OCI-LY7 (cell line): ENCODE data around the gene TIGIT. TPM values are rescaled to one million over a fixed set of nuclear protein-coding genes. Genes with fewer than 3 reads are reported as not detected.

Source experiments
- BruUV-seq: library from RNA; stranded (reverse); fragments of 400-500 nt; replicated peaks from 2 replicates; lab custom pipeline; 2021; lab: Mats Ljungman, UMichigan
- CTCF ChIA-PET: fragments of 300-600 bp; sonication (Branson Sonifier 250); formaldehyde crosslinking; loops from one replicate; lab custom pipeline; 2022; ENCODE audit warnings: antibody characterized with exemption; ENCODE audit not compliant: unreplicated experiment; lab: Charles Lee
- POLR2A ChIA-PET: fragments of 300-600 bp; sonication (Branson Sonifier 250); formaldehyde crosslinking; loops from one replicate; lab custom pipeline; 2022; ENCODE audit warnings: antibody characterized with exemption; lab: Charles Lee
- DNase-seq: peaks from one replicate; pipeline ENCODE4 v3.0.0-alpha.2; 2015; ENCODE audit warnings: low spot score
- H2AFZ ChIP-seq: fragments of 200-600 bp; sonication (generic), shearing (Covaris generic); 2 replicates; pipeline ENCODE4 v1.6.1; 2014; ENCODE audit warnings: mild to moderate bottlenecking, antibody characterized with exemption, low read length, moderate library complexity
- H3K27ac ChIP-seq: fragments of 200-600 bp; sonication (generic); 2 replicates; pipeline ENCODE4 v1.5.1; 2014; ENCODE audit warnings: mixed run types, low read depth, mild to moderate bottlenecking, moderate library complexity, low read length, inconsistent platforms; ENCODE audit not compliant: poor library complexity, severe bottlenecking
- H3K36me3 ChIP-seq: fragments of 200-600 bp; sonication (generic); 2 replicates; pipeline ENCODE4 v1.6.1; 2014; ENCODE audit warnings: mild to moderate bottlenecking, antibody characterized with exemption, low read length, moderate library complexity, mixed read lengths; ENCODE audit not compliant: insufficient read depth
- H3K4me1 ChIP-seq: fragments of 200-600 bp; sonication (generic); 2 replicates; pipeline ENCODE4 v1.5.1; 2014; ENCODE audit warnings: mild to moderate bottlenecking, low read length; ENCODE audit not compliant: insufficient read depth, poor library complexity, severe bottlenecking
- H3K4me2 ChIP-seq: fragments of 200-600 bp; sonication (generic); 2 replicates; pipeline ENCODE4 v1.6.1; 2014; ENCODE audit warnings: mild to moderate bottlenecking, low read length
- H3K4me3 ChIP-seq: fragments of 200-600 bp; sonication (generic); 2 replicates; pipeline ENCODE4 v1.5.1; 2014; ENCODE audit warnings: mild to moderate bottlenecking, low read depth, low read length; ENCODE audit not compliant: poor library complexity, severe bottlenecking
- H3K79me2 ChIP-seq: fragments of 200-600 bp; sonication (generic); 2 replicates; pipeline ENCODE4 v1.6.1; 2016; ENCODE audit warnings: low read depth, mild to moderate bottlenecking, low read length, moderate library complexity, mixed read lengths; ENCODE audit not compliant: insufficient read depth
- H3K9me2 ChIP-seq: fragments of 200-600 bp; sonication (generic); 2 replicates; pipeline ENCODE4 v1.6.1; 2016; ENCODE audit warnings: mild to moderate bottlenecking, low read length, mixed read lengths; ENCODE audit not compliant: insufficient read depth
- H3K9me3 ChIP-seq: fragments of 200-600 bp; sonication (generic); 2 replicates; pipeline ENCODE4 v1.6.1; 2014; ENCODE audit warnings: mild to moderate bottlenecking, mixed run types, low read length, mixed read lengths
- H4K20me1 ChIP-seq: fragments of 200-600 bp; sonication (generic); 2 replicates; pipeline ENCODE4 v1.6.1; 2014; ENCODE audit warnings: mild to moderate bottlenecking, antibody characterized with exemption, low read length, moderate library complexity, mixed read lengths; ENCODE audit not compliant: insufficient read depth
- CTCF ChIP-seq: fragments of 200-600 bp; sonication (generic); conservative IDR thresholded peaks from 2 replicates; pipeline ENCODE4 v1.5.1; 2014; ENCODE audit warnings: mild to moderate bottlenecking, antibody characterized with exemption, low read length, moderate library complexity, mixed read lengths
- EZH2phosphoT487 ChIP-seq: fragments of 200-600 bp; sonication (generic); IDR thresholded peaks from 2 replicates; pipeline ENCODE4 v1.6.1; 2018; ENCODE audit warnings: low read depth, borderline replicate concordance, mild to moderate bottlenecking, mixed run types, antibody characterized with exemption, low read length, moderate library complexity, mixed read lengths
- intact Hi-C: fragments of 100-400 bp; cut with micrococcal nuclease; formaldehyde crosslinking; loops from one replicate; pipeline ENCODE4 v1.10.0; 2022; ENCODE audit not compliant: unreplicated experiment
- total RNA-seq, 2 experiments: library from RNA; depleted of rRNA in 1 of 2; stranded (reverse); fragments of >200 nt in 1 of 2; shearing (Covaris generic) in 1 of 2; gene quantifications; 2 replicates each; pipeline ENCODE4 v1.2.3, GENCODE V29; 2014 to 2022

The TIGIT gene
- total RNA-seq, 2 experiments from 2014 or later, result 0.35 to 2.3 TPM

GRCh38 chr3:114333180-114333922 lies 39.5 kb downstream of the TIGIT start:
- H3K9me3 ChIP-seq, result peaks cover 4% of the 10 kb centered on the region; the same call in 1 of the 2 replicates
- ChIA-PET CTCF (no interaction called here), POLR2A (interaction anchor here (1.1 to 1.3 kb wide), 2 partner anchors 16 to 120 kb away, joined by 3 to 10 read pairs; no protein-coding TSS in a partner anchor)
- H4K20me1 ChIP-seq, result no peaks in the 10 kb centered on the region
- no peaks in the 10 kb centered on the region for H3K79me2 ChIP-seq
- H2AFZ ChIP-seq, result peak overlapping the region; percentile 21; the same call in 1 of the 2 replicates
- peaks cover 10% of the 10 kb centered on the region for H3K4me1 ChIP-seq
- no TSS peak for BruUV-seq
- no peak overlapping the region for H3K4me3 ChIP-seq
- H3K36me3 ChIP-seq, result no peaks in the 10 kb centered on the region
- H3K9me2 ChIP-seq, result no peaks in the 10 kb centered on the region
- intact Hi-C loops, result loop anchor here (2.0 to 10.0 kb wide), 4 partner anchors 43 to 179 kb away; no protein-coding TSS in a partner anchor
- no peak for DNase-seq
- no peak overlapping the region for H3K27ac ChIP-seq
- peak overlapping the region; percentile 31 for H3K4me2 ChIP-seq
- TF ChIP-seq EZH2phosphoT487 (no peak), CTCF (no peak)

- Histone ChIP-seq H3K4me3 (no peak overlapping the region), H3K36me3 (no peaks in the 10 kb centered on the region), H3K4me1 (peaks cover 10% of the 10 kb centered on the region), H3K9me2 (no peaks in the 10 kb centered on the region), H3K4me2 (no peak overlapping the region), H3K9me3 (peaks cover 4% of the 10 kb centered on the region; the same call in 1 of the 2 replicates), H4K20me1 (no peaks in the 10 kb centered on the region), H3K79me2 (no peaks in the 10 kb centered on the region), H2AFZ (no peak overlapping the region), H3K27ac (no peak overlapping the region)
- ChIA-PET POLR2A (interaction anchor here (0.5 to 1.3 kb wide), 3 partner anchors 16 to 131 kb away, joined by 3 to 10 read pairs (median 3); no protein-coding TSS in a partner anchor), CTCF (no interaction called here)
- no TSS peak for BruUV-seq
- DNase-seq, result no peak
- TF ChIP-seq EZH2phosphoT487 (no peak), CTCF (no peak)
- intact Hi-C loops, result loop anchor here (2.0 to 10.0 kb wide), 4 partner anchors 43 to 179 kb away; no protein-coding TSS in a partner anchor
Observed at GRCh38 chr3:114333923-114334240, 40.1 kb downstream of the TIGIT start.
